ENCODE measurements around the gene MRPS23. TPM values are rescaled to one million over a fixed set of nuclear protein-coding genes. Genes with fewer than 3 reads are reported as not detected.

MRPS23 gene
- total and polyA plus RNA-seq, 9 of the 15 experiments (the other 6 are each of a cell fraction or from before 2014, with no cell fraction given) = 59.1 to 298 (median 98.8) TPM

DNA sequence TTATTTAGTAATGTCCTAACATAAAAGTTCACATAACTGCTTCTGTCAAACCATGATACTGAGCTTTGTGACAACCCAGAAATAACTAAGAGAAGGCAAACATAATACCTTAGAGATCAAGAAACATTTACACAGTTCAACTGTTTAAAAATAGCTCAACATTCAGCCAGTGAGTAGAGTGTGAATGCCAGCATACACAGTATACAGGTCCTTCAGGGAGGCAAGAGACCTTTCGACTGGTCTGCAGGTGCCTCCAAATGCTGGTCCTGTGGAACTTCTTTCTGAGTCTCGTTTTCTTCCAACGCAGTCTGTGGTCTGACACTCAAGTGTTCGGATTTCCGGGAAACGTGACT, 10.3 kb downstream of the MRPS23 start (continued):
- TF ChIP-seq, protein P1, sequence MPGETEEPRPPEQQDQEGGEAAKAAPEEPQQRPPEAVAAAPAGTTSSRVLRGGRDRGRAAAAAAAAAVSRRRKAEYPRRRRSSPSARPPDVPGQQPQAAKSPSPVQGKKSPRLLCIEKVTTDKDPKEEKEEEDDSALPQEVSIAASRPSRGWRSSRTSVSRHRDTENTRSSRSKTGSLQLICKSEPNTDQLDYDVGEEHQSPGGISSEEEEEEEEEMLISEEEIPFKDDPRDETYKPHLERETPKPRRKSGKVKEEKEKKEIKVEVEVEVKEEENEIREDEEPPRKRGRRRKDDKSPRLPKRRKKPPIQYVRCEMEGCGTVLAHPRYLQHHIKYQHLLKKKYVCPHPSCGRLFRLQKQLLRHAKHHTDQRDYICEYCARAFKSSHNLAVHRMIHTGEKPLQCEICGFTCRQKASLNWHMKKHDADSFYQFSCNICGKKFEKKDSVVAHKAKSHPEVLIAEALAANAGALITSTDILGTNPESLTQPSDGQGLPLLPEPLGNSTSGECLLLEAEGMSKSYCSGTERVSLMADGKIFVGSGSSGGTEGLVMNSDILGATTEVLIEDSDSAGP (CRISPR knock-in tag; IDR thresholded peaks at IDR 0.05) = no peak
- TF ChIP-seq U2AF2 (optimal IDR thresholded peaks at IDR 0.05; ENCODE audit: low read depth, low read length) = no peak
- TF ChIP-seq, protein P2, sequence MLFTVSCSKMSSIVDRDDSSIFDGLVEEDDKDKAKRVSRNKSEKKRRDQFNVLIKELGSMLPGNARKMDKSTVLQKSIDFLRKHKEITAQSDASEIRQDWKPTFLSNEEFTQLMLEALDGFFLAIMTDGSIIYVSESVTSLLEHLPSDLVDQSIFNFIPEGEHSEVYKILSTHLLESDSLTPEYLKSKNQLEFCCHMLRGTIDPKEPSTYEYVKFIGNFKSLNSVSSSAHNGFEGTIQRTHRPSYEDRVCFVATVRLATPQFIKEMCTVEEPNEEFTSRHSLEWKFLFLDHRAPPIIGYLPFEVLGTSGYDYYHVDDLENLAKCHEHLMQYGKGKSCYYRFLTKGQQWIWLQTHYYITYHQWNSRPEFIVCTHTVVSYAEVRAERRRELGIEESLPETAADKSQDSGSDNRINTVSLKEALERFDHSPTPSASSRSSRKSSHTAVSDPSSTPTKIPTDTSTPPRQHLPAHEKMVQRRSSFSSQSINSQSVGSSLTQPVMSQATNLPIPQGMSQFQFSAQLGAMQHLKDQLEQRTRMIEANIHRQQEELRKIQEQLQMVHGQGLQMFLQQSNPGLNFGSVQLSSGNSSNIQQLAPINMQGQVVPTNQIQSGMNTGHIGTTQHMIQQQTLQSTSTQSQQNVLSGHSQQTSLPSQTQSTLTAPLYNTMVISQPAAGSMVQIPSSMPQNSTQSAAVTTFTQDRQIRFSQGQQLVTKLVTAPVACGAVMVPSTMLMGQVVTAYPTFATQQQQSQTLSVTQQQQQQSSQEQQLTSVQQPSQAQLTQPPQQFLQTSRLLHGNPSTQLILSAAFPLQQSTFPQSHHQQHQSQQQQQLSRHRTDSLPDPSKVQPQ (CRISPR knock-in tag; IDR thresholded peaks at IDR 0.05; ENCODE audit: borderline replicate concordance) = no peak
- no peak for TF ChIP-seq NUFIP1 (IDR thresholded peaks at IDR 0.05; ENCODE audit: partially characterized antibody)

DNA sequence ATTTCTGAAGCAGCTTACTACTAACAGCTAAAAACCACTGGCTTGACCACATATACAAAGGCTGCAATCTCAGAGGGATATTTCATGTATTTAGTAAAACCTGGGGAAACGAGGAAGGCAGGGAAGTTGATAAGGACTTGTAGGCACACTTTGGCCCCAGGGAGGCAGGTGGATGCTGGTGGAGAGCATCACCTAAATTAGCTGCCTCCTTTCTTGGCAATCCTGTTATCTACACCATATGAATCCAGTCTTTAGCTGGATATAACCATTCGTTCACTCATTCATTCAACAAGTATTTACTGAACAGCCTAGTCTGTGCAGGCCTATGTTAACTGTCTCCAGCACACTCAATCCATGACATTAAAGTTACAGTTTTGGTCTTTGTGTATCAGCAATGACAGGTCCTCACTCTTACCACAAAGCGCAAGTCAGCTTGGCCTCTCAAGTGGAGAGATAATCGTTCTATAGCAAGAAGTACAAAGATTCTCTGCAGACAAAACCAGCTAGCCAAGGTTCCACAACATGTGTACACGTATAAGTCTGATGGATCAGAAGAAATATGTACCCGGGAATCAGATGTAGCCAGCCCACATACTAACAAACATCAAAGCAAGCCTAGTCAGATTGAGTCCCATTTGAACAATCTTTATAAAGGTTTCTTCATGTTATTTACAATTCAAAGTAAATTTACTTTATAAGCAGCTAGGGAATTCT, 10.8 kb downstream of the MRPS23 start:
- ATAC-seq = no peak
- peaks cover 49% of the 10 kb centered on the region for H3K36me3 ChIP-seq (ENCODE audit: control insufficient read depth, insufficient read depth, low read length)
- H3K4me3 ChIP-seq = no peak overlapping the region
- no peaks in the 10 kb centered on the region for H3K9me1 ChIP-seq (ENCODE audit: control insufficient read depth, insufficient read depth, low read length)
- no peaks in the 10 kb centered on the region for H3K9me3 ChIP-seq (replicated peaks; ENCODE audit: control insufficient read depth, insufficient read depth, low read depth, low read length)
- H3K27me3 ChIP-seq (ENCODE audit: control insufficient read depth in 2 of 2, insufficient read depth in 2 of 2, low read length in 2 of 2) = no peaks in the 10 kb centered on the region
- H4K20me1 ChIP-seq (replicated peaks; ENCODE audit: control insufficient read depth, insufficient read depth, low read length) = 0 out of 2 replicates have a peak, but pooled peaks cover 6% of the 10 kb centered on the region
- no peaks in the 10 kb centered on the region for H3K4me1 ChIP-seq (replicated peaks in 1 of 2; ENCODE audit: control insufficient read depth in 2 of 2, insufficient read depth in 2 of 2, low read length in 2 of 2)
- in situ Hi-C loops (cut with MboI) (no loop called here), intact Hi-C loops (cut with micrococcal nuclease) (no loop called here)
- no peak for FAIRE-seq
- no peak overlapping the region for H3K9ac ChIP-seq (ENCODE audit: insufficient read depth in 1 of 2, low read depth in 2 of 2, low read length in 2 of 2)
- peaks cover 13% of the 10 kb centered on the region for H3K79me2 ChIP-seq (ENCODE audit: control insufficient read depth, insufficient read depth, low read length)
- POLR2A ChIA-PET = interaction anchor here (0.6 to 1.9 kb wide), 2 partner anchors 11 to 17 kb away, joined by 3 to 6 read pairs; partner anchors contain the start of gene MRPS23
- BruUV-seq (replicated peaks) = no TSS peak
- CTCF ChIA-PET (ENCODE audit: low intra/inter-chr PET ratio) = no interaction called here
- H3K4me2 ChIP-seq (ENCODE audit: insufficient read depth, low read length) = no peak overlapping the region
- no peak overlapping the region for H2AFZ ChIP-seq (ENCODE audit: low read depth, low read length)
- DNase-seq (ENCODE audit: extremely low read depth in 1 of 4, low spot score in 3 of 4) = no peak
- WGBS (ENCODE audit: insufficient coverage, low coverage, missing lambda C conversion rate) = 76% methylated on average over 6 of the region's 6 CpGs
- H3K27ac ChIP-seq (ENCODE audit: extremely low read depth, low read depth, low read length) = no peak overlapping the region
- TF ChIP-seq FOXP1 (CRISPR knock-in tag; IDR thresholded peaks at IDR 0.05) = no peak
- no peak for TF ChIP-seq ZNF121 (CRISPR knock-in tag; conservative IDR thresholded peaks at IDR 0.05)
- TF ChIP-seq SRSF3 (IDR thresholded peaks at IDR 0.05; ENCODE audit: insufficient read depth, low read length) = no peak
- TF ChIP-seq, protein P3, sequence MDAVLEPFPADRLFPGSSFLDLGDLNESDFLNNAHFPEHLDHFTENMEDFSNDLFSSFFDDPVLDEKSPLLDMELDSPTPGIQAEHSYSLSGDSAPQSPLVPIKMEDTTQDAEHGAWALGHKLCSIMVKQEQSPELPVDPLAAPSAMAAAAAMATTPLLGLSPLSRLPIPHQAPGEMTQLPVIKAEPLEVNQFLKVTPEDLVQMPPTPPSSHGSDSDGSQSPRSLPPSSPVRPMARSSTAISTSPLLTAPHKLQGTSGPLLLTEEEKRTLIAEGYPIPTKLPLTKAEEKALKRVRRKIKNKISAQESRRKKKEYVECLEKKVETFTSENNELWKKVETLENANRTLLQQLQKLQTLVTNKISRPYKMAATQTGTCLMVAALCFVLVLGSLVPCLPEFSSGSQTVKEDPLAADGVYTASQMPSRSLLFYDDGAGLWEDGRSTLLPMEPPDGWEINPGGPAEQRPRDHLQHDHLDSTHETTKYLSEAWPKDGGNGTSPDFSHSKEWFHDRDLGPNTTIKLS (IDR thresholded peaks at IDR 0.05; ENCODE audit: borderline replicate concordance, low read depth) = no peak
- TF ChIP-seq SRF (CRISPR knock-in tag; IDR thresholded peaks at IDR 0.05) = no peak
- no peak for TF ChIP-seq FOXA3 (CRISPR knock-in tag; conservative IDR thresholded peaks at IDR 0.05 in 1 of 2, IDR thresholded peaks at IDR 0.05 in 1 of 2)
- no peak for TF ChIP-seq EP300 (IDR thresholded peaks at IDR 0.05; ENCODE audit: low read length)
- no peak for TF ChIP-seq ZNF764 (CRISPR knock-in tag; IDR thresholded peaks at IDR 0.05; ENCODE audit: low read depth)
- no peak for TF ChIP-seq ZBTB17 (CRISPR knock-in tag; IDR thresholded peaks at IDR 0.05)
- no peak for TF ChIP-seq SMARCE1 (IDR thresholded peaks at IDR 0.05)
- no peak for TF ChIP-seq POLR2B (IDR thresholded peaks at IDR 0.05; ENCODE audit: low read depth, partially characterized antibody)
- no peak for TF ChIP-seq LEF1 (IDR thresholded peaks at IDR 0.05)

Data from K562 (cell line).